Uterus (tissue), 4 donors: Measurements from ENCODE around the gene CORO1C. TPM values are rescaled to one million over a fixed set of nuclear protein-coding genes. Genes with fewer than 3 reads are reported as not detected.
A peak's percentile ranks its signal among the peaks of the same experiment; 100 is the strongest.

Experiments used
- DNase-seq, 2 donors: peaks; one replicate each; pipeline ENCODE4 v3.0.0-alpha.2; 2019 to 2020
- H3K27ac ChIP-seq, 2 donors: fragments of 200-600 bp; sonication (generic); 1 replicate in 1 of 2; 2 replicates in 1 of 2; pipeline ENCODE4 v1.5.1; 2016 to 2018
- H3K27me3 ChIP-seq, 2 donors: fragments of 200-600 bp; sonication (generic); one replicate each; pipeline ENCODE4 v1.5.1; 2018 to 2019; ENCODE audit warnings: control low read depth in 1 of 2
- H3K36me3 ChIP-seq, 2 donors: fragments of 200-600 bp; sonication (generic); one replicate each; pipeline ENCODE4 v1.5.1; 2019; ENCODE audit warnings: control low read depth in 1 of 2
- H3K4me1 ChIP-seq, 2 donors: fragments of 200-600 bp; sonication (generic); one replicate each; pipeline ENCODE4 v1.5.1; 2018 to 2019; ENCODE audit warnings: control low read depth in 1 of 2
- H3K4me3 ChIP-seq, 2 donors: fragments of 200-600 bp; sonication (generic); 1 replicate in 1 of 2; 2 replicates in 1 of 2; pipeline ENCODE4 v1.5.1; 2018 to 2019; ENCODE audit warnings: mild to moderate bottlenecking in 1 of 2
- H3K9me3 ChIP-seq, 2 donors: fragments of 200-600 bp; sonication (generic); one replicate each; pipeline ENCODE4 v1.5.1; 2019; ENCODE audit warnings: control low read depth in 1 of 2
- POLR2A ChIP-seq, 2 donors: fragments of 450-650 bp; IDR thresholded peaks; one replicate each; pipeline ENCODE4 v1.6.1; 2016; ENCODE audit warnings: antibody characterized with exemption in 2 of 2, mild to moderate bottlenecking in 1 of 2, moderate library complexity in 1 of 2
- intact Hi-C: fragments of 100-400 bp; cut with DNase I; formaldehyde crosslinking; loops from one replicate; pipeline ENCODE4 v1.15.1; 2023; ENCODE audit warnings: low total_unique reads
- total RNA-seq, 4 donors: library from RNA; depleted of rRNA in 3 of 4; stranded (reverse); fragments of >200 nt in 3 of 4; gene quantifications; one replicate each; pipeline versions ENCODE4 v1.1.0 to v1.2.4, GENCODE V29; 2014 to 2023
- TF ChIP-seq, protein P1 (sequence below), 4 experiments: fragments of 200-600 bp in 2 of 4; fragments of 450-650 bp in 2 of 4; sonication (generic) in 2 of 4; IDR thresholded peaks; one replicate each; pipeline ENCODE4 v1.5.1; 2016 to 2019; ENCODE audit warnings: antibody characterized with exemption in 4 of 4, mild to moderate bottlenecking in 2 of 4, moderate library complexity in 1 of 4
- donor health status: DM: yes; HTN: yes; CAD: no.

The CORO1C gene
- total RNA-seq, 4 donors from 2014 or later: 129 to 357 (median 235) TPM

DNA sequence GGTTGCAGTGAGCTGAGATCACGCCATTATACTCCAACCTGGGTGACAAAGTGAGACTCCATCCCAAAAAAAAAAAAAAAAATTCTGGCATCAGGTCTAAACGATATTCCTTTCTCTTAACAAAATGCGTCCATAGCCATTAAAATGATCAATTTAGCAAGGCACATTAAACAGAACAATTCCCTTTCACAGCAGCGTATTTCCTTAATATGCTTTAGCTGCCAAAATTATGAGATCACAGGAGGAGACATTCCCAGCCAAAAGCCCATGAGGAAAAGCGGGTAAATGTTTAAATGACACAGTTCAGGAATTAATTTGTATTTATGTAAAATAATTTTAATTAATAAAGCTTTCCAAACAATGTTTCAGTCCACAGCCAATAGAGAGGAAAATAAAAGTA, 54.6 kb downstream of the CORO1C start:
- Histone ChIP-seq H3K4me3 (no peak overlapping the region), H3K27me3 (no peaks in the 10 kb centered on the region), H3K36me3 (no peaks in the 10 kb centered on the region), H3K27ac (peak overlapping the region; percentile 69 to 70), H3K9me3 (no peaks in the 10 kb centered on the region), H3K4me1 (peaks cover 0 to 4% of the 10 kb centered on the region in 2 donors)
- DNase-seq: no peak
- intact Hi-C loops: no loop called here
- TF ChIP-seq POLR2A (IDR thresholded peaks at IDR 0.05): no peak
- TF ChIP-seq, protein P1, sequence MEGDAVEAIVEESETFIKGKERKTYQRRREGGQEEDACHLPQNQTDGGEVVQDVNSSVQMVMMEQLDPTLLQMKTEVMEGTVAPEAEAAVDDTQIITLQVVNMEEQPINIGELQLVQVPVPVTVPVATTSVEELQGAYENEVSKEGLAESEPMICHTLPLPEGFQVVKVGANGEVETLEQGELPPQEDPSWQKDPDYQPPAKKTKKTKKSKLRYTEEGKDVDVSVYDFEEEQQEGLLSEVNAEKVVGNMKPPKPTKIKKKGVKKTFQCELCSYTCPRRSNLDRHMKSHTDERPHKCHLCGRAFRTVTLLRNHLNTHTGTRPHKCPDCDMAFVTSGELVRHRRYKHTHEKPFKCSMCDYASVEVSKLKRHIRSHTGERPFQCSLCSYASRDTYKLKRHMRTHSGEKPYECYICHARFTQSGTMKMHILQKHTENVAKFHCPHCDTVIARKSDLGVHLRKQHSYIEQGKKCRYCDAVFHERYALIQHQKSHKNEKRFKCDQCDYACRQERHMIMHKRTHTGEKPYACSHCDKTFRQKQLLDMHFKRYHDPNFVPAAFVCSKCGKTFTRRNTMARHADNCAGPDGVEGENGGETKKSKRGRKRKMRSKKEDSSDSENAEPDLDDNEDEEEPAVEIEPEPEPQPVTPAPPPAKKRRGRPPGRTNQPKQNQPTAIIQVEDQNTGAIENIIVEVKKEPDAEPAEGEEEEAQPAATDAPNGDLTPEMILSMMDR (IDR thresholded peaks at IDR 0.05): no peak

DNA sequence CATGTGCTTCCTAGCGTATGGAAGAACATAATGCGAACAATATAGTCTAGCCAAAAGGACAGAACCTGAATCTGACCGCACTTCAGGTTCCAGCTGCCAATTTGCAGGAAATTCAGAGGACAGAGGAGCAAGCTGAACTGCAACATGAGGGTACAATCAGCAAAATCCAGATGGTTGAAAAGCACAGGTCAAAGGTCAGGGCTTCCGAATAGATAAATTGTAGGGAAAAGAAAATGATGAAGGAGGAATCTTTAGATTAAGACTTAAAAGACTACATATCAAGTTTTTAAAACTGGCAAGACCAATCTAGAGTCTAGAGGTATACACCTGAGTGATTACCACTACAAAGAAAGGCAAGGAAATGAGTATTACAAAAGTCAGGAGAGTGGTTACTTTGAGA, 55.5 kb downstream of the CORO1C start:
- Histone ChIP-seq H3K9me3 (no peaks in the 10 kb centered on the region), H3K4me3 (no peak overlapping the region), H3K4me1 (peaks cover 0 to 4% of the 10 kb centered on the region in 2 donors), H3K27me3 (no peaks in the 10 kb centered on the region), H3K36me3 (no peaks in the 10 kb centered on the region), H3K27ac (peak overlapping the region; percentile 69 to 70)
- TF ChIP-seq, protein P1 (IDR thresholded peaks at IDR 0.05): no peak
- no peak for TF ChIP-seq POLR2A (IDR thresholded peaks at IDR 0.05)
- intact Hi-C loops: no loop called here
- DNase-seq: no peak

DNA sequence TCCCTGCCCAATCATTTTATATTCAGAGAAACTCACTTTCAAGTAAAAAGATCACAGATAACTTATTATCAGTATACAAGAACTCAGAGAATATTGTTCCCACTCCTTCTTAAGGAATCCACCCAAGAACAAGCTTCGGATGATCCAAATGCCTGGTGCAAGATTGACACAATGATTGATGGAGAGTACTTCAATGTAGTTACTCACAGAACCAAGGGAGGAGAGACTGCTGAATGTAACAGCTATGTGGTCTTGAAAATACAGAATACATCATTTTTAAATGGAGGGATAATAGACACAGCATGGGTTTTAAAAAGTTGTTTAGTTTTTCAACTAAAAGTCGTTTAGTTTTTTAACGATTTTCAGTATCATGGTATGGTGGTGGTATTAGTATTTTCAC, 59.3 kb downstream of the CORO1C start:
- DNase-seq: no peak
- intact Hi-C loops: no loop called here
- H3K27me3 ChIP-seq: no peaks in the 10 kb centered on the region
- no peaks in the 10 kb centered on the region for H3K36me3 ChIP-seq
- peaks cover 11 to 19% of the 10 kb centered on the region in 2 donors for H3K4me1 ChIP-seq
- TF ChIP-seq POLR2A (IDR thresholded peaks at IDR 0.05): no peak
- TF ChIP-seq, protein P1 (IDR thresholded peaks at IDR 0.05): no peak
- peak overlapping the region in 1 of 2 donors; percentile 30 for H3K27ac ChIP-seq
- H3K4me3 ChIP-seq: no peak overlapping the region
- H3K9me3 ChIP-seq: no peaks in the 10 kb centered on the region

DNA sequence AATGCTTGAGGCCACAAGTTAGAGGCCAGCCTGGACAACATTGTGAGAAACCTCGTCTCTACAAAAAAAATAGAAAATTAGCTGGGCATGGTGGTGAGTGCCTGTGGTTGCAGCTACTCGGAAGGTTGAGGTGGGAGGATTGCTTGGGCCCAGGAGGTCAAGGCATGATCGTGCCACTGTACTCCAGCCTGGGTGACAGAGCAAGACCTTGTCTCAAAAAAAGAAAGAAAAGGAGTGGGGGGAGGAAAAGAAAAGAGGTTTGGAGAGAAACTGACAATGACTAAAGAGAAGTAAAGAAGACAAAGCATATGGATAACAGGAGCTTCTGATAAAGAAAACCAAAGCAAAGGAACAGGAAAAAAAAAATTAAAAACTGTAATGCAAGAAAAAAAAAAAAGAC, 60.2 kb downstream of the CORO1C start:
- Histone ChIP-seq H3K27me3 (no peaks in the 10 kb centered on the region), H3K4me1 (peaks cover 11 to 23% of the 10 kb centered on the region in 2 donors), H3K36me3 (no peaks in the 10 kb centered on the region), H3K4me3 (no peak overlapping the region), H3K9me3 (no peaks in the 10 kb centered on the region), H3K27ac (peak overlapping the region; percentile 32 to 46)
- TF ChIP-seq, protein P1 (IDR thresholded peaks at IDR 0.05): no peak
- no peak for TF ChIP-seq POLR2A (IDR thresholded peaks at IDR 0.05)
- DNase-seq: no peak
- intact Hi-C loops: no loop called here

DNA sequence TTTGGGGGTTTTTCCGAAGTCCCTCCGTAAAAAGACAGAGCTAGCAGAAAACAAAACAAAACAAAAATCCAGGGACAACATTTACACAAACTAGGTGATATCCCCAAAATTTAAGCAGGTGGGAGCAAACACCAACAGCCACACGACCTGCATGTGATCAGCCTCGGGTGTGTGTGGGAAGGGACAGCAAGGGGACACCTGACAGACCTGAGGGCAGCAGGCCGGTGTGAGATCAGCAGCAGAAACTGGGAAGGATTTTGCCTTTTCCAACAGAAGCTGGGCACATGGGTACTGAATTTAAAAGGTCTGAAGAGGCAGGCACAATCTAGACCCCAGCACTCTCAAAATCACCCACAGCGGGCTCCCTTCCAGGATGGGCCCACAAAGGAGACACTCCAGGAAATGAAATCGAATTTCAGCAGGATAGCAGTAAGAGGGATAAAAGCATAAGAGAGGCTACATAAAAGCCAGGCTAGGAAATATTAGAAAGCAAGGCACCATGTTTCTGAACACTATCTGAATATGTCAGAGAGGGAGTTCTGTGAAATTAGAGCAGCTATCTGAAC, 61.2 kb downstream of the CORO1C start:
- intact Hi-C loops: no loop called here
- Histone ChIP-seq H3K27ac (peak overlapping the region; percentile 32 to 90), H3K4me3 (no peak overlapping the region), H3K9me3 (no peaks in the 10 kb centered on the region), H3K27me3 (no peaks in the 10 kb centered on the region), H3K36me3 (no peaks in the 10 kb centered on the region), H3K4me1 (peaks cover 18 to 24% of the 10 kb centered on the region in 2 donors)
- DNase-seq: no peak
- TF ChIP-seq, protein P1 (IDR thresholded peaks at IDR 0.05): no peak
- TF ChIP-seq POLR2A (IDR thresholded peaks at IDR 0.05): no peak
